Tibial artery (tissue), 4 donors: Measurements from ENCODE around the gene NPY4R.
A peak's percentile ranks its signal among the peaks of the same experiment; 100 is the strongest.
"Not testable (repeated sequence)": the region's sequence is repeated elsewhere in the genome, so short reads cannot be mapped to it uniquely, and the experiment has no call there.

Source experiments
- DNase-seq, 2 donors: peaks; one replicate each; pipeline ENCODE4 v3.0.0-alpha.2; 2019
- H3K27ac ChIP-seq, 2 donors: fragments of 200-600 bp; sonication (generic) in 1 of 2; 1 replicate in 1 of 2; 2 replicates in 1 of 2; pipeline ENCODE4 v1.5.1; 2018 to 2019; ENCODE audit warnings: mild to moderate bottlenecking in 1 of 2
- H3K27me3 ChIP-seq, 2 donors: fragments of 200-600 bp; sonication (generic) in 1 of 2; one replicate each; pipeline versions ENCODE4 v1.5.1 to v1.6.0; 2016 to 2019
- H3K36me3 ChIP-seq, 3 donors: fragments of 200-600 bp; sonication (generic) in 2 of 3; one replicate each; pipeline ENCODE4 v1.5.1; 2016 to 2019; ENCODE audit warnings: mild to moderate bottlenecking in 2 of 3
- H3K4me1 ChIP-seq, 4 donors: fragments of 200-600 bp; sonication (generic) in 2 of 4; 1 replicate in 3 of 4; 2 replicates in 1 of 4; pipeline ENCODE4 v1.5.1; 2016 to 2019
- H3K4me3 ChIP-seq, 2 donors: fragments of 200-600 bp; sonication (generic) in 1 of 2; 1 replicate in 1 of 2; 2 replicates in 1 of 2; pipeline ENCODE4 v1.5.1; 2018 to 2019; ENCODE audit warnings: mild to moderate bottlenecking in 2 of 2
- H3K9me3 ChIP-seq, 3 donors: fragments of 200-600 bp; sonication (generic) in 1 of 3; one replicate each; pipeline ENCODE4 v1.5.1; 2016 to 2019
- intact Hi-C: fragments of 100-400 bp; cut with DNase I; formaldehyde crosslinking; loops from one replicate; pipeline ENCODE4 v1.15.0; 2023; ENCODE audit warnings: low total_unique reads
- TF ChIP-seq, protein P1 (sequence below), 2 experiments: fragments of 200-600 bp in 1 of 2; fragments of 450-650 bp in 1 of 2; IDR thresholded peaks; one replicate each; pipeline ENCODE4 v1.5.1; 2017 to 2019; ENCODE audit warnings: antibody characterized with exemption in 2 of 2, mild to moderate bottlenecking in 1 of 2, moderate library complexity in 1 of 2

The NPY4R gene, protein sequence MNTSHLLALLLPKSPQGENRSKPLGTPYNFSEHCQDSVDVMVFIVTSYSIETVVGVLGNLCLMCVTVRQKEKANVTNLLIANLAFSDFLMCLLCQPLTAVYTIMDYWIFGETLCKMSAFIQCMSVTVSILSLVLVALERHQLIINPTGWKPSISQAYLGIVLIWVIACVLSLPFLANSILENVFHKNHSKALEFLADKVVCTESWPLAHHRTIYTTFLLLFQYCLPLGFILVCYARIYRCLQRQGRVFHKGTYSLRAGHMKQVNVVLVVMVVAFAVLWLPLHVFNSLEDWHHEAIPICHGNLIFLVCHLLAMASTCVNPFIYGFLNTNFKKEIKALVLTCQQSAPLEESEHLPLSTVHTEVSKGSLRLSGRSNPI

DNA sequence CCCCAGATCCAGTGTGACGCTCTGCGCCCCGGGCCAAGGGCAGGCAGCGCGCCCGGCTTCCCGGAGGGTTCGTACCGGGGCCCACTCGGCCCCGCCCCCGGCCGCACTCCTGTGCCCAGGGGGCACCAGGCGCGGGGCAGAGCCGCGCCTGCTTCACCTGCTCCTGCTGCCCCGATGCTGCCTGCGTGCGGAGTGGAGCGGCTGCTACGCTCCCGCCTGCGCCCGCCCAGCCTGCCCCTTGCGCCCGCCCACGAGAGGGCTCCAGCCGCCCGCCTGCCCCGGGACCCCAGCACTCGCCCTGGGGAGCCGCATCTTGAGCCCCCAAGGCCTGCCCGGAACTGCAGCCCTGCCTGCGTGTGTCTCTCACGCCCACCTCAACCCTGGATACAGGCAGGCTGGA is at the start of gene NPY4R:
Gene NPY4R, minus strand, starts transcription at position 194 of the 400 bp plus-strand sequence. CDS start 3,323 bp downstream, outside the sequence.
- H3K27ac ChIP-seq, H3K4me3 ChIP-seq, H3K9me3 ChIP-seq, H3K27me3 ChIP-seq, intact Hi-C loops, DNase-seq, H3K4me1 ChIP-seq, H3K36me3 ChIP-seq: not testable (repeated sequence)

DNA sequence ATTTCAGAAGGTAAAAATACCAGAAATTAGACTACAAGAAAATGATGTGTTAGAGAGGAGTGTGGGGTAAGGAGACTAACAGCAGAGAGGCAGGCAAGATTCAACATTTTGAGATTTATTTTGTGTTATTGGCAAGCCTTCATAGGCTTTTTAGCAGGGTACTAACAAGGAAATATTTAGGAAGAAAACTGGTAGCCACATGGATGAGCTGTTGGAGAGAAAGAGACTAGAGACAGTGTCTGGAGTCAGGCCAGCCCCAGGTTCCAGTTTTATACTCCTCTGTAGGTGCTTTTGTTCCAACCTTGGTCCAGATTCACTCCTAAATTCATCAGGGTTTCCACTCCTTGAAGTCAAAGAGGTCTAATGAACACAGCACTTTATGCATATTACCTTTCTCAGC is 49.6 kb upstream of the NPY4R start:
- Histone ChIP-seq H3K27ac (no peak overlapping the region), H3K4me3 (no peak overlapping the region), H3K27me3 (peaks cover 0 to 19% of the 10 kb centered on the region in 2 donors), H3K9me3 (no peaks in the 10 kb centered on the region), H3K4me1 (no peaks in the 10 kb centered on the region), H3K36me3 (no peaks in the 10 kb centered on the region)
- no peak for DNase-seq
- intact Hi-C loops: no loop called here
- TF ChIP-seq, protein P1, sequence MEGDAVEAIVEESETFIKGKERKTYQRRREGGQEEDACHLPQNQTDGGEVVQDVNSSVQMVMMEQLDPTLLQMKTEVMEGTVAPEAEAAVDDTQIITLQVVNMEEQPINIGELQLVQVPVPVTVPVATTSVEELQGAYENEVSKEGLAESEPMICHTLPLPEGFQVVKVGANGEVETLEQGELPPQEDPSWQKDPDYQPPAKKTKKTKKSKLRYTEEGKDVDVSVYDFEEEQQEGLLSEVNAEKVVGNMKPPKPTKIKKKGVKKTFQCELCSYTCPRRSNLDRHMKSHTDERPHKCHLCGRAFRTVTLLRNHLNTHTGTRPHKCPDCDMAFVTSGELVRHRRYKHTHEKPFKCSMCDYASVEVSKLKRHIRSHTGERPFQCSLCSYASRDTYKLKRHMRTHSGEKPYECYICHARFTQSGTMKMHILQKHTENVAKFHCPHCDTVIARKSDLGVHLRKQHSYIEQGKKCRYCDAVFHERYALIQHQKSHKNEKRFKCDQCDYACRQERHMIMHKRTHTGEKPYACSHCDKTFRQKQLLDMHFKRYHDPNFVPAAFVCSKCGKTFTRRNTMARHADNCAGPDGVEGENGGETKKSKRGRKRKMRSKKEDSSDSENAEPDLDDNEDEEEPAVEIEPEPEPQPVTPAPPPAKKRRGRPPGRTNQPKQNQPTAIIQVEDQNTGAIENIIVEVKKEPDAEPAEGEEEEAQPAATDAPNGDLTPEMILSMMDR (IDR thresholded peaks at IDR 0.05): no peak

DNA sequence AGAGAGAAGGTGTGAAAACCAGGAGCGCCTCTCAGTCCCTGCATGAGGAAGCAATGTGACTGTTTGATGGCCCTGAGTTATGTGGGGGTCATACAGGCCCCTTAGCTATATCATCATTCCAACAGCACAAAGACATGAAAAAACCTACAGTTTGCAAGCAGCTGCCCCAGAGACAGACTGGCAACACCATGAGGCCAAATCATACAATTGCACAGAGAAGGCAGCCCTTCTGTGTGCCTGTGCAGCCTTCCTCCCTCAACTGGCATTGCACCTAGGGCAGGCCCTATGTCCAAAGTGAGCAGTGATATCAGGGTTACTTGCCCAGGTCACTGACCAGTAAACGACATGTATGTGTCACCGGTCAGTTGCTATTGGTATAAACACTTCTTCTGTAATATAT is 49.1 kb upstream of the NPY4R start:
- intact Hi-C loops: no loop called here
- no peaks in the 10 kb centered on the region for H3K36me3 ChIP-seq
- H3K4me3 ChIP-seq: no peak overlapping the region
- peaks cover 0 to 19% of the 10 kb centered on the region in 2 donors for H3K27me3 ChIP-seq
- no peak overlapping the region for H3K27ac ChIP-seq
- no peaks in the 10 kb centered on the region for H3K9me3 ChIP-seq
- DNase-seq: no peak
- TF ChIP-seq, protein P1 (IDR thresholded peaks at IDR 0.05): no peak
- H3K4me1 ChIP-seq: no peaks in the 10 kb centered on the region

DNA sequence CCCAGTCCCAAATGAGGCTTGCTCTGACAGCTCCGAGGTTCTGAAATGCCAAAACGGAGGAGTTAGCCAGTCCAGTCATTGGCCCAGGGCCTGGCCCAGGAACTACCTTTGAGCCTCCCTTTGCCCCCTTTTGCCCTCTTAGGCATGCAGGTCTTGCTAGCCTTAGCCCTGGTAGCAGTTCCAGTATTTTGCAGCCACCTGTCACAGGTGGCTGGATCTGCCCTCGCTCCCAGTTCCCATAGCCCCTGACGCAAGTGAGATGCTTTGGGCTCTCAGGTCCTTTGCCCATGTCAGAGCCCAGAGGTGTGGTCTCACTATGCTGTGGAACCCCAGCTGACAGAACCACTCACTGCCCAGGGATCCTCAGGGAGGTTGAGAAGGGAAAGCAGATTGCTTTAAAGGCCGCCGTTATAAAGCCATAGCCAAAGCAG is 48.7 kb upstream of the NPY4R start:
- peaks cover 0 to 19% of the 10 kb centered on the region in 2 donors for H3K27me3 ChIP-seq
- peak in 1 of 2 donors; percentile 59 for DNase-seq
- H3K4me1 ChIP-seq: no peaks in the 10 kb centered on the region
- H3K27ac ChIP-seq: no peak overlapping the region
- no peaks in the 10 kb centered on the region for H3K9me3 ChIP-seq
- intact Hi-C loops: no loop called here
- TF ChIP-seq, protein P1 (IDR thresholded peaks at IDR 0.05): no peak
- H3K4me3 ChIP-seq: no peak overlapping the region
- H3K36me3 ChIP-seq: no peaks in the 10 kb centered on the region

DNA sequence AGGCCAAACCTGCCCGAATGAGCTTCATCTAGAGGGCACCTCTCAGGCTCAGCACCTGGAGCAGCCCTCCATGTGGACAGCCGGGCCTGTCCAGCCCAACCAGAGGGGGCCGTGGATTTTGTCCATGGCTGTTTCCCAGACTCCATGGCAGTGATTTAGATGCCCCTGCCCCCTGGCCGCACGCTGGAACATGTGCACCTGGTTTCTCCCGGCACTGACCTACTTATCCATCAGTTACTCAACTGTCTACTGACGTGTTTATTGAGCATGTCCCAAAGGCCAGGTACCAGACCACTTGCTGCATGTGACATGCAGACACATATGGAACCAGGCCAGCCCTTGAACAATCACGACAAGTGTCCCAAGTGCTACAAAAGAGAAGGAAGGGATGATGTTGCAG is 47.6 kb upstream of the NPY4R start:
- H3K4me3 ChIP-seq, DNase-seq, H3K9me3 ChIP-seq, H3K4me1 ChIP-seq, intact Hi-C loops, H3K36me3 ChIP-seq, H3K27ac ChIP-seq: not testable (repeated sequence)
- peaks cover 0 to 19% of the 10 kb centered on the region in 2 donors for H3K27me3 ChIP-seq

DNA sequence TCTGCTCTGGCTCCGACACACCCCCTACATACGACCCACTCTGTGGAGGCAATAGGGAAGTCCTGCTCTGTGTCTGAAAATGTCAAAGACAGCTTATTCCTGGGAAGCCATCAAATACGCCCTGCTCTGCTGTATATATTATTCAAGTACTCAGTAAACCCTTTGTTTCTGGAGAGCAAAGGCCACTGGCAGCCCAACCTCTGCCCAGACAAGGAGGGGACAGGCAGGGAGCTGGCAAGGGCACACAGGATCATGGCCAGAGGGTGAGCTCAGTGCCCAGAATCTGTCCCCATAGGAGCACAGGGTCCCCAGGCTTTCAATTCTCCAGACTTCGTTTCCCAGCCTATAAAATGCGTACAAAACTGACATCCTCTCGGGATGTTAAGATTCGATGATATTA is 47.0 kb upstream of the NPY4R start:
- intact Hi-C loops, H3K4me3 ChIP-seq, H3K27ac ChIP-seq, H3K36me3 ChIP-seq, H3K4me1 ChIP-seq, H3K9me3 ChIP-seq, DNase-seq: not testable (repeated sequence)
- peaks cover 0 to 19% of the 10 kb centered on the region in 2 donors for H3K27me3 ChIP-seq

DNA sequence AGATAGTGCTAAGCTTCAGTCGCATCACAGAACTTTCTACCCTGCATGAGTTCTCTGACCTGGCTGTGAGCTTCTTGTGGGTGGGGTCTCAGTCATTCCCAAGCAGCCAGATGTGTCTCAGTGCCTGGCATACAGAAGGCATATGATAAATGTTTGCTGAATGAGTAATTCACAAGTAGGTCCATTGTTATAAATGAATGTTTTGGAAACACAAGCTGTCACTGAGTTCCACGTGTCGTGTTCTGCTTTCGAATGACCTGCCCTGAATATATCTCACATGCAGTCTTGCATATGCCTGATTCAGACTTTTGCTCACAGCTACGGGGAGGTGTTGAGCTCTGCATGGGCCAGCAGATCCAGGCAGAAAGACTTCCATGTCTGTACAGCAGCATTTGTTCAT is 46.2 kb upstream of the NPY4R start:
- H3K4me1 ChIP-seq, H3K27ac ChIP-seq, intact Hi-C loops, H3K9me3 ChIP-seq, H3K4me3 ChIP-seq, DNase-seq, H3K36me3 ChIP-seq: not testable (repeated sequence)
- H3K27me3 ChIP-seq: peaks cover 0 to 17% of the 10 kb centered on the region in 2 donors

DNA sequence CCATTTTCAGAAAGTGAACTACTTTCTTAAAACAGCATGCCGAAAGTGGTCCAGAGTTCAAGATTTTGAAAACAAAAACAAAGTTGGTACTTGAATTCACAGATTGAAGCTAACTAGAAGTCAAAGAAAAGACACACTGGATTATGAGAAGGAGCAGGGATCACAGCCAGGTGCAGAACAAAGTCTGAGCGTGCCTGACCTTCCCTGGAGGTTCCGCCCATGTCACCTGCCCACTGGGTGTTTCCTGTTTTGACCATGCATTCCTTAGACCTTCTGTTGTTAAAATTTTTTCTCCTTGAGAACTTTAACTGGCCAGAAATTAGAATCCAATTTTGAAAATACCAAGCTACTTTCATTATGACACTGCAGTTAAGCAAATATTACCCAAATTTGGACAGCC is 34.2 kb upstream of the NPY4R start:
- H3K4me3 ChIP-seq, H3K36me3 ChIP-seq, intact Hi-C loops, H3K4me1 ChIP-seq, H3K27ac ChIP-seq, DNase-seq, H3K27me3 ChIP-seq, H3K9me3 ChIP-seq: not testable (repeated sequence)

DNA sequence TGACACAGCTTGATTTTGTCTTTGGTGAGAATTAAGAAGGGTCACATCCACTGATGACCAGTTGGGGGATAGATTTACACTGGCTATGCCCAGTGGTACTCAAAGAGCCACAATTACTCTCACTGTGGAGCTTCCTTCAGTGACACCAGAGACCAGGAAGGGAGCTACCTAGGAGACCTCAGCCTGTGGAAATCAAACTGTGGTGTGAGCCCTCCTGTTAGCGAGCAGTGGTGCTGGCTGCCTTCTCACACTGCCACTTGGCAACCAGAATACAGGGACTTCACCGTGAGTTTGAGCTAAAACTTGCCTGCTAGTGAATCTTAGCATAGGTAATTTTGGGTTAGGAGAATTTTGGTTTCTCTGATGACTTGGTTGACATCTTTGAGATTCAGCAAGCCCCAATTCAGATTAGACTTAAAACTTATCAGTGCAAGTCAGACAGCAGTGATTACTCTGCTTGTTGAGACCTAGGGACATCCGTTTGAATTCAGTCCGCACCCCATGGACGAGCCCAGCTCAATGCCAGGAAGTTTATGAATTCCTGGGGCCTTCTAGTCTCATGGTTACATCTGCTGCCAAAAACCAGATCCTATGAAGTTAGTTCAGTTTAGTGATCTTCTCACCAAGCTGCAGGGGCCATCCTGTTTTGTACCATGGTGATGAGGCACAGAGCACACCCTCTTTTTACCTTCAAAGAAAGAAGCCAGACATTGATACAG is 33.4 kb upstream of the NPY4R start:
- H3K9me3 ChIP-seq, H3K4me1 ChIP-seq, H3K27me3 ChIP-seq, intact Hi-C loops, H3K4me3 ChIP-seq, DNase-seq, H3K36me3 ChIP-seq, H3K27ac ChIP-seq: not testable (repeated sequence)

DNA sequence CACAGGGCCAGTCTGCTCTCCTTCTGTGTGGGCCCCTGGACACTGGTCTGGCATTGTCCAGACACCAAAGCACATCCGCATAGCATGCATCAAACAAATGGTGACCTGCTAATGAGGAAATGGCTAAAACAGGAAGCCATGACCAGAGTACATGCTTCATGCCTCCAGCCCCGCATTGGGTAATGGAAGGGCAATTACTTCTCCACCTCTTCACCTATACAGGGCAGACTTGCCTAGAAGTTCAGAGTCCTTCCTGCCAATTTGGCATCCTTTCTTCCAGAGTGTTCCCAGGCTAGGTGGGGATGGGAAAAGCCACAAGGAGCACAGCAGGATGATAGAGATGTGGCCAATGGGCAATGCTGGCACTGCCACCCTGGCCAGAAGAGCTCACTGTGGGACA is 32.1 kb upstream of the NPY4R start:
- intact Hi-C loops: not testable (repeated sequence)

DNA sequence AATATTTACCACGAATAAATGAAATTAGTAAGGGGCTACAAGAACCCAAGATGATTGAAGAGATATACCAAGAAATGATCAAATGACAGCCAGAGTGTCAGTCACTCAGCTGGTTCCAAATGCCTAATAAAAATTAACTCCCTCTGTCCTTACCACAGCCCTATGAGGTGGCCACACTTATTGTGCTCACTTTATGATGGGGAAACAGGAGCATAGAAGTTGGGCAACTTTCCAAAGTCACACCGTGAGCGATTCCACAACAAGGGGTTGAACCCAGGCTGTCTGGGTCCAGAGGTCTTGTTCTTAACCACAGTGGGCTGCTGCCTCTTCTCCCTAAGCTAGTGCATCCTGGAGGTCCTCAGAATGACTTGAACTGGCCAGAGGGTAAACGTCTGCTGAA is 31.6 kb upstream of the NPY4R start:
- H3K27ac ChIP-seq, H3K36me3 ChIP-seq, H3K27me3 ChIP-seq, H3K9me3 ChIP-seq, H3K4me3 ChIP-seq, intact Hi-C loops, DNase-seq, H3K4me1 ChIP-seq: not testable (repeated sequence)

More for the DNA sequence above, 32.1 kb upstream of the NPY4R start:
- not testable (repeated sequence) for H3K9me3 ChIP-seq, DNase-seq, H3K4me1 ChIP-seq, H3K27ac ChIP-seq, H3K27me3 ChIP-seq, H3K4me3 ChIP-seq, H3K36me3 ChIP-seq
